OCI-LY7 (cell line): ENCODE data around the gene SOCS7. TPM values are rescaled to one million over a fixed set of nuclear protein-coding genes. Genes with fewer than 3 reads are reported as not detected.

Experiments
- BruUV-seq: library from RNA; stranded (reverse); fragments of 400-500 nt; replicated peaks from 2 replicates; lab custom pipeline; 2021; lab: Mats Ljungman, UMichigan
- CTCF ChIA-PET: fragments of 300-600 bp; sonication (Branson Sonifier 250); formaldehyde crosslinking; loops from one replicate; lab custom pipeline; 2022; ENCODE audit warnings: antibody characterized with exemption; ENCODE audit not compliant: unreplicated experiment; lab: Charles Lee
- POLR2A ChIA-PET: fragments of 300-600 bp; sonication (Branson Sonifier 250); formaldehyde crosslinking; loops from one replicate; lab custom pipeline; 2022; ENCODE audit warnings: antibody characterized with exemption; lab: Charles Lee
- DNase-seq: peaks from one replicate; pipeline ENCODE4 v3.0.0-alpha.2; 2015; ENCODE audit warnings: low spot score
- H2AFZ ChIP-seq: fragments of 200-600 bp; sonication (generic), shearing (Covaris generic); 2 replicates; pipeline ENCODE4 v1.6.1; 2014; ENCODE audit warnings: mild to moderate bottlenecking, antibody characterized with exemption, low read length, moderate library complexity
- H3K27ac ChIP-seq: fragments of 200-600 bp; sonication (generic); 2 replicates; pipeline ENCODE4 v1.5.1; 2014; ENCODE audit warnings: mixed run types, low read depth, mild to moderate bottlenecking, moderate library complexity, low read length, inconsistent platforms; ENCODE audit not compliant: poor library complexity, severe bottlenecking
- H3K36me3 ChIP-seq: fragments of 200-600 bp; sonication (generic); 2 replicates; pipeline ENCODE4 v1.6.1; 2014; ENCODE audit warnings: mild to moderate bottlenecking, antibody characterized with exemption, low read length, moderate library complexity, mixed read lengths; ENCODE audit not compliant: insufficient read depth
- H3K4me1 ChIP-seq: fragments of 200-600 bp; sonication (generic); 2 replicates; pipeline ENCODE4 v1.5.1; 2014; ENCODE audit warnings: mild to moderate bottlenecking, low read length; ENCODE audit not compliant: insufficient read depth, poor library complexity, severe bottlenecking
- H3K4me2 ChIP-seq: fragments of 200-600 bp; sonication (generic); 2 replicates; pipeline ENCODE4 v1.6.1; 2014; ENCODE audit warnings: mild to moderate bottlenecking, low read length
- H3K4me3 ChIP-seq: fragments of 200-600 bp; sonication (generic); 2 replicates; pipeline ENCODE4 v1.5.1; 2014; ENCODE audit warnings: mild to moderate bottlenecking, low read depth, low read length; ENCODE audit not compliant: poor library complexity, severe bottlenecking
- H3K79me2 ChIP-seq: fragments of 200-600 bp; sonication (generic); 2 replicates; pipeline ENCODE4 v1.6.1; 2016; ENCODE audit warnings: low read depth, mild to moderate bottlenecking, low read length, moderate library complexity, mixed read lengths; ENCODE audit not compliant: insufficient read depth
- H3K9me2 ChIP-seq: fragments of 200-600 bp; sonication (generic); 2 replicates; pipeline ENCODE4 v1.6.1; 2016; ENCODE audit warnings: mild to moderate bottlenecking, low read length, mixed read lengths; ENCODE audit not compliant: insufficient read depth
- H3K9me3 ChIP-seq: fragments of 200-600 bp; sonication (generic); 2 replicates; pipeline ENCODE4 v1.6.1; 2014; ENCODE audit warnings: mild to moderate bottlenecking, mixed run types, low read length, mixed read lengths
- H4K20me1 ChIP-seq: fragments of 200-600 bp; sonication (generic); 2 replicates; pipeline ENCODE4 v1.6.1; 2014; ENCODE audit warnings: mild to moderate bottlenecking, antibody characterized with exemption, low read length, moderate library complexity, mixed read lengths; ENCODE audit not compliant: insufficient read depth
- CTCF ChIP-seq: fragments of 200-600 bp; sonication (generic); conservative IDR thresholded peaks from 2 replicates; pipeline ENCODE4 v1.5.1; 2014; ENCODE audit warnings: mild to moderate bottlenecking, antibody characterized with exemption, low read length, moderate library complexity, mixed read lengths
- EZH2phosphoT487 ChIP-seq: fragments of 200-600 bp; sonication (generic); IDR thresholded peaks from 2 replicates; pipeline ENCODE4 v1.6.1; 2018; ENCODE audit warnings: low read depth, borderline replicate concordance, mild to moderate bottlenecking, mixed run types, antibody characterized with exemption, low read length, moderate library complexity, mixed read lengths
- intact Hi-C: fragments of 100-400 bp; cut with micrococcal nuclease; formaldehyde crosslinking; loops from one replicate; pipeline ENCODE4 v1.10.0; 2022; ENCODE audit not compliant: unreplicated experiment
- total RNA-seq, 2 experiments: library from RNA; depleted of rRNA in 1 of 2; stranded (reverse); fragments of >200 nt in 1 of 2; shearing (Covaris generic) in 1 of 2; gene quantifications; 2 replicates each; pipeline ENCODE4 v1.2.3, GENCODE V29; 2014 to 2022

The SOCS7 gene
- total RNA-seq, 2 experiments from 2014 or later: 36.1 to 39.1 TPM

DNA sequence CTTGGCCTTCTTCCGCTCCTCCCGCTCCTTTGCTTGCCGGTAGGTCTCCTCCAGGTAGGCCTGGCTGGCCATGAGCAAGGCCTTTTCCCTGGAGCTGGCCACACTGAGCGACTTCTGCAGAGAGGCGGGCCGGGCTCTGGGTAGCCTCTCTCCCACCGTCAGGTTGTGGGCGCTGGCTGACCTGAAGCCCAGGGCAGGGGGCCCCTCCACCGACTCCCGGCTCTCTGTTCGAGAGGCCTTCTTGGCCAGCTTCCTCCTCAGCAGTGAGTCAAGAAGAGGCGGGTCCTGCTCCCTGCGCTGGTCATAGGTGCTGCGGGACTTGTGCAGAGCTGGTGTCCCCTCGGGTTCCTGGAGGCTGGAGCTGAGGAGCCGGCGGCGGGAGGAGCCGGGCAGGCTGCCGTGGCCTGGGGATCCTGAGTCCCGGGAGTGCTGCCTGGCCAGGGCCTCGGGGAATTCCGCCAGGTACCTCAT lies 20.7 kb upstream of the SOCS7 start:
- no peak for DNase-seq
- BruUV-seq: no TSS peak
- H3K9me2 ChIP-seq: no peaks in the 10 kb centered on the region
- peaks cover 35% of the 10 kb centered on the region for H3K4me1 ChIP-seq
- no peak overlapping the region for H3K4me3 ChIP-seq
- H4K20me1 ChIP-seq: no peaks in the 10 kb centered on the region
- no peak overlapping the region for H2AFZ ChIP-seq
- H3K79me2 ChIP-seq: no peaks in the 10 kb centered on the region
- ChIA-PET POLR2A (no interaction called here), CTCF (no interaction called here)
- H3K4me2 ChIP-seq: no peak overlapping the region
- no peaks in the 10 kb centered on the region for H3K36me3 ChIP-seq
- TF ChIP-seq CTCF (no peak), EZH2phosphoT487 (no peak)
- no peak overlapping the region for H3K27ac ChIP-seq
- intact Hi-C loops: no loop called here
- no peaks in the 10 kb centered on the region for H3K9me3 ChIP-seq

DNA sequence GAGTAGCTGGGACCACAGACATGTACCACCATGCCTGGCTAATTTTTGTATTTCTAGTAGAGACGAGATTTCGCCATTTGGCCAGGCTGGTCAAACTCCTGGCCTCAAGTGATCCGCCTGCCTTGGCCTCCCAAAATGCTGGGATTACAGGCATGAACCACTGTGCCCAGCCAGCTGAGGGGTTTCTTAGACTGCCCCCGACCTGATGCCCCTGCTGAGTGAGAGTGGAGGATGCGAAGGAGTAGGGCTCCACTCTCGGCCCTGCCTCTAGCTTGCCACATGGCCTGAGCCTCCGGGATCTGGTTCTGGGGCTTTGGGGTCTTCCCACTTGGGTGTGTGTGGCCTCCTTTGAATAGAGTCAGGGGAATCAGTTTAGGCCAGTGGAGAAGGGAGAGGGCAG lies 18.9 kb upstream of the SOCS7 start:
- Histone ChIP-seq H3K4me3 (no peak overlapping the region), H3K9me3 (no peaks in the 10 kb centered on the region), H3K36me3 (no peaks in the 10 kb centered on the region), H4K20me1 (no peaks in the 10 kb centered on the region), H3K79me2 (no peaks in the 10 kb centered on the region), H3K4me2 (no peak overlapping the region), H3K4me1 (peaks cover 17% of the 10 kb centered on the region), H3K27ac (no peak overlapping the region), H2AFZ (no peak overlapping the region), H3K9me2 (no peaks in the 10 kb centered on the region)
- CTCF ChIA-PET: interaction anchor here (1.4 kb wide), 1 partner anchor 12 kb away, joined by 4 read pairs; no protein-coding TSS in a partner anchor
- TF ChIP-seq CTCF (no peak), EZH2phosphoT487 (no peak)
- DNase-seq: no peak
- no TSS peak for BruUV-seq
- POLR2A ChIA-PET: no interaction called here
- intact Hi-C loops: loop anchor here (1.0 kb wide), 1 partner anchor 82 kb away; no protein-coding TSS in a partner anchor

DNA sequence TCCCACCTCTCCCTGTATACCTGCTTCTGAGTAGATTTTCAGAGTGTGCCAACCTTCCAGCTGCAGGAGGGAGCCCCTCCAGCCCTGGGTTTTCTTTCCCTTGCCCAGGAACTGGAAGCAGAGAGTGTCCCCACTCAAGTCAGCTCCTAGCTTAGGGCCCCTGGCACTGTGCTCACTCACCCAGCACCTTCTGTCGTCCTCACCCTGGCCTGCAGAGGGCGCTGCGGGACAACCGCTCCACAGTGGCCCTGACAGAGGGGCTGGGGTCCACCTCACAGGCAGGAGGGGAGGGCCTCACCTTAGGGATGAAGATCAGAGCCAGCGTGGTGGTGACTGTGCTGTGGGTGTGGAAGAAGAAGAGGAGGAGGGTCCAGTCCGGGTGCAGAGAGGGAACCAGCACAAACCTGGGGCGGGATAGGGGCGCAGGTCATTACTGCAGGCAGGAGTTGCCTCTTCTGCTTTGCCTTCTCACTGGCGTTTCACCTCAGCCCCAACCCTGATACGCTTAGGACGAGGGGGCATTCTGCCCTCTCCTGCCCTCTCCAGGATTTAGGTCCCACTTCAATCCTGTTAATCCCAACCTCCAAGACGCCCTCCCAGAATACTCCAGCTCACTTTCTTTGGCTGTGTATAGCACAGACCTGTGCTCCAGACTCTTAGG lies 17.9 kb upstream of the SOCS7 start:
- Histone ChIP-seq H3K9me3 (no peaks in the 10 kb centered on the region), H2AFZ (no peak overlapping the region), H3K36me3 (no peaks in the 10 kb centered on the region), H3K4me2 (no peak overlapping the region), H3K79me2 (no peaks in the 10 kb centered on the region), H3K4me3 (no peak overlapping the region), H3K27ac (no peak overlapping the region), H3K9me2 (no peaks in the 10 kb centered on the region), H3K4me1 (peaks cover 7% of the 10 kb centered on the region), H4K20me1 (no peaks in the 10 kb centered on the region)
- ChIA-PET POLR2A (interaction anchor here (1.0 kb wide), 1 partner anchor 9 kb away, joined by 6 read pairs; no protein-coding TSS in a partner anchor), CTCF (interaction anchor here (0.6 to 1.4 kb wide), 6 partner anchors 9 to 82 kb away, joined by 3 to 8 read pairs (median 4); no protein-coding TSS in a partner anchor)
- intact Hi-C loops: loop anchor here (1.0 kb wide), 1 partner anchor 81 kb away; no protein-coding TSS in a partner anchor
- TF ChIP-seq CTCF (peak; percentile 96), EZH2phosphoT487 (no peak)
- peak; percentile 72 for DNase-seq
- BruUV-seq: no TSS peak
